Transverse colon (tissue), 4 donors: ENCODE results near the gene LETM1. TPM values are rescaled to one million over a fixed set of nuclear protein-coding genes. Genes with fewer than 3 reads are reported as not detected.
A peak's percentile ranks its signal among the peaks of the same experiment; 100 is the strongest.

ENCODE experiments used
- DNase-seq: peaks from one replicate; pipeline ENCODE4 v3.0.0-alpha.2; 2019
- H3K27ac ChIP-seq, 4 donors: fragments of 200-600 bp; sonication (generic); 2 replicates each; pipeline ENCODE4 v1.5.1; 2016 to 2018; ENCODE audit warnings: inconsistent platforms in 4 of 4
- H3K27me3 ChIP-seq: fragments of 200-600 bp; sonication (generic); 2 replicates; pipeline ENCODE4 v1.5.1; 2017; ENCODE audit warnings: inconsistent platforms
- H3K36me3 ChIP-seq, 4 donors: fragments of 200-600 bp; sonication (generic); 2 replicates each; pipeline ENCODE4 v1.5.1; 2017 to 2019; ENCODE audit warnings: inconsistent platforms in 4 of 4
- H3K4me1 ChIP-seq, 4 donors: fragments of 200-600 bp; sonication (generic); 2 replicates each; pipeline ENCODE4 v1.5.1; 2017 to 2020; ENCODE audit warnings: inconsistent platforms in 4 of 4
- H3K4me3 ChIP-seq, 4 donors: fragments of 200-600 bp; sonication (generic); 1 replicate in 1 of 4; 2 replicates in 3 of 4; pipeline versions ENCODE4 v1.5.1 to v1.6.1; 2017 to 2019; ENCODE audit warnings: inconsistent platforms in 4 of 4
- H3K9me3 ChIP-seq, 2 donors: fragments of 200-600 bp; sonication (generic); 2 replicates each; pipeline ENCODE4 v1.5.1; 2017 to 2019; ENCODE audit warnings: inconsistent platforms in 2 of 2
- CTCF ChIP-seq, 5 experiments: fragments of 200-600 bp in 3 of 5; fragments of 450-650 bp in 2 of 5; sonication (generic) in 3 of 5; IDR thresholded peaks; 1 replicate in 2 of 5; 2 replicates in 3 of 5; pipeline ENCODE4 v1.5.1; 2016 to 2017; ENCODE audit warnings: antibody characterized with exemption in 5 of 5, inconsistent platforms in 3 of 5, mild to moderate bottlenecking in 2 of 5, moderate library complexity in 1 of 5
- EP300 ChIP-seq: sonication (generic); formaldehyde crosslinking; IDR thresholded peaks from one replicate; pipeline ENCODE4 v1.6.1; 2017; ENCODE audit warnings: antibody characterized with exemption, low read depth
- POLR2A ChIP-seq: fragments of 450-650 bp; IDR thresholded peaks from one replicate; pipeline ENCODE4 v1.6.1; 2016; ENCODE audit warnings: antibody characterized with exemption, mild to moderate bottlenecking, moderate library complexity
- POLR2AphosphoS5 ChIP-seq, 3 donors: sonication (generic); formaldehyde crosslinking; IDR thresholded peaks; one replicate each; pipeline ENCODE4 v1.6.1; 2016; ENCODE audit warnings: antibody characterized with exemption in 3 of 3
- WGBS, 2 donors: methylation state at CpG; one replicate each; pipeline ENCODE4 v1.1.5; 2018; ENCODE audit warnings: low coverage in 1 of 2; 5-methylcytosine and 5-hydroxymethylcytosine counted together
- in situ Hi-C, 4 donors: fragments of 200-750 bp; cut with MboI; loops; one replicate each; pipeline versions ENCODE4 v1.15.0 to v1.15.1; 2017; ENCODE audit warnings: low sequenced_read_pairs in 3 of 4, low pct_ligation_motif_present in 1 of 4, low pct_unique_long_range_greater_than_20kb in 1 of 4
- intact Hi-C: fragments of 100-400 bp; cut with DNase I; formaldehyde crosslinking; loops from one replicate; pipeline ENCODE4 v1.15.1; 2023; ENCODE audit warnings: low total_unique reads
- total RNA-seq, 4 donors: library from RNA; depleted of rRNA; stranded (reverse); fragments of >200 nt; gene quantifications; one replicate each; pipeline ENCODE4 v1.1.0, GENCODE V29; 2016

LETM1 gene
- total RNA-seq, 4 donors from 2014 or later: 173 to 469 (median 243) TPM

- H3K4me1 ChIP-seq: peaks cover 0 to 32% (median 10%) of the 10 kb centered on the region in 4 donors
- TF ChIP-seq POLR2A: no peak
- TF ChIP-seq CTCF (IDR thresholded peaks at IDR 0.05): no peak
- TF ChIP-seq EP300: no peak
- TF ChIP-seq POLR2AphosphoS5 (IDR thresholded peaks at IDR 0.05): no peak
- H3K36me3 ChIP-seq: peaks cover 0 to 13% (median 4%) of the 10 kb centered on the region in 4 donors
- no peak overlapping the region for H3K4me3 ChIP-seq
- no peaks in the 10 kb centered on the region for H3K27me3 ChIP-seq
- no peak for DNase-seq
- H3K9me3 ChIP-seq: no peaks in the 10 kb centered on the region
- in situ Hi-C loops (loop anchor here in 2 of 4 donors (10.0 to 25.0 kb wide), 2 partner anchors 156 to 286 kb away; no protein-coding TSS in a partner anchor), intact Hi-C loops (loop anchor here (10.0 kb wide), 1 partner anchor 46 kb away; the partner anchor contains the start of gene LETM1)
- no peak overlapping the region for H3K27ac ChIP-seq
- 78 to 94% methylated on average over 2 to 6 of the region's 6 CpGs for WGBS, 2 donors
Measured at GRCh38 chr4:1901127-1901526, 45.2 kb upstream of the LETM1 start.

GRCh38 chr4:1900624-1901023 is 44.7 kb upstream of the LETM1 start:
- intact Hi-C loops: loop anchor here (10.0 kb wide), 1 partner anchor 46 kb away; the partner anchor contains the start of gene LETM1
- Histone ChIP-seq H3K27ac (no peak overlapping the region), H3K4me3 (no peak overlapping the region), H3K36me3 (peaks cover 0 to 13% (median 4%) of the 10 kb centered on the region in 4 donors), H3K4me1 (peaks cover 0 to 30% (median 10%) of the 10 kb centered on the region in 4 donors), H3K9me3 (no peaks in the 10 kb centered on the region), H3K27me3 (no peaks in the 10 kb centered on the region)
- TF ChIP-seq CTCF (IDR thresholded peaks at IDR 0.05): no peak
- no peak for TF ChIP-seq POLR2AphosphoS5 (IDR thresholded peaks at IDR 0.05)
- no peak for TF ChIP-seq EP300
- no peak for TF ChIP-seq POLR2A
- 85% methylated on average over 16 of the region's 16 CpGs; no CpG with 5 or more reads in 1 of the 2 donors for WGBS, 2 donors
- no peak for DNase-seq
- in situ Hi-C loops: loop anchor here in 2 of 4 donors (10.0 to 25.0 kb wide), 2 partner anchors 156 to 287 kb away; no protein-coding TSS in a partner anchor

- intact Hi-C loops: loop anchor here (10.0 kb wide), 1 partner anchor 45 kb away; the partner anchor contains the start of gene LETM1
- Histone ChIP-seq H3K4me3 (no peak overlapping the region), H3K36me3 (peaks cover 0 to 13% (median 4%) of the 10 kb centered on the region in 4 donors), H3K9me3 (no peaks in the 10 kb centered on the region), H3K27ac (no peak overlapping the region), H3K4me1 (peaks cover 0 to 24% (median 9%) of the 10 kb centered on the region in 4 donors), H3K27me3 (no peaks in the 10 kb centered on the region)
- in situ Hi-C loops: loop anchor here in 2 of 4 donors (10.0 to 25.0 kb wide), 2 partner anchors 155 to 287 kb away; no protein-coding TSS in a partner anchor
- DNase-seq: no peak
- TF ChIP-seq EP300 (no peak), POLR2A (no peak)
Measured at GRCh38 chr4:1900087-1900433, 44.1 kb upstream of the LETM1 start.

- Histone ChIP-seq H3K27me3 (no peaks in the 10 kb centered on the region), H3K4me3 (no peak overlapping the region), H3K36me3 (peaks cover 0 to 13% (median 4%) of the 10 kb centered on the region in 4 donors), H3K27ac (peak overlapping the region in 1 of 4 donors; percentile 22), H3K9me3 (no peaks in the 10 kb centered on the region), H3K4me1 (peaks cover 0 to 19% (median 4%) of the 10 kb centered on the region in 4 donors)
- intact Hi-C loops: loop anchor here (5.0 to 10.0 kb wide), 2 partner anchors 45 to 152 kb away; partner anchors contain the start of gene LETM1
- peak in 1 of 3 donors; percentile 26 for TF ChIP-seq POLR2AphosphoS5 (IDR thresholded peaks at IDR 0.05)
- TF ChIP-seq CTCF (IDR thresholded peaks at IDR 0.05): peak; percentile 89 to 94 (median 92)
- TF ChIP-seq EP300: no peak
- no peak for TF ChIP-seq POLR2A
- 0 to 26% methylated on average over 1 to 15 of the region's 15 CpGs for WGBS, 2 donors
- in situ Hi-C loops: loop anchor here in 2 of 4 donors (10.0 to 25.0 kb wide), 2 partner anchors 155 to 288 kb away; no protein-coding TSS in a partner anchor
- DNase-seq: peak; percentile 76
Measured at GRCh38 chr4:1899149-1900086, 43.5 kb upstream of the LETM1 start.
